LNCAP (cell line): Measurements from ENCODE around the gene CSTF1.

Experiments used
- TF ChIP-seq, protein P1 (sequence below): fragments of 450-650 bp; IDR thresholded peaks from 2 replicates; pipeline ENCODE4 v1.5.1; 2017; ENCODE audit warnings: mild to moderate bottlenecking

CSTF1 gene

DNA sequence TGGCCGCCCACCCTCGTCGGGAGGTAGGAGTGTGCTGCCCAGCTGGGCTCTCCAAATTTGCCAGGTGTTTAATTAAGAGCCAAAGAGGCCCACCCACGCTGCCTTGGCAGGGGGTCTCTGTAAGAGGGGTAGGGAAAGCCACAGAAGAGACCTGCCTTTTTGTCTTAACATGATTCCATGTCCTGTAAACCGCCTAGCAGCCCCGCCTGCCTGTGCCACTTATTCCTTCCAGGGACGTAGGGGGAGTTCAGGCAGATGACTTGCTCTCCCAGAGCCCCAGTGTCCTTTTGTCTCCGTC is 31.6 kb upstream of the CSTF1 start:
- TF ChIP-seq, protein P1, sequence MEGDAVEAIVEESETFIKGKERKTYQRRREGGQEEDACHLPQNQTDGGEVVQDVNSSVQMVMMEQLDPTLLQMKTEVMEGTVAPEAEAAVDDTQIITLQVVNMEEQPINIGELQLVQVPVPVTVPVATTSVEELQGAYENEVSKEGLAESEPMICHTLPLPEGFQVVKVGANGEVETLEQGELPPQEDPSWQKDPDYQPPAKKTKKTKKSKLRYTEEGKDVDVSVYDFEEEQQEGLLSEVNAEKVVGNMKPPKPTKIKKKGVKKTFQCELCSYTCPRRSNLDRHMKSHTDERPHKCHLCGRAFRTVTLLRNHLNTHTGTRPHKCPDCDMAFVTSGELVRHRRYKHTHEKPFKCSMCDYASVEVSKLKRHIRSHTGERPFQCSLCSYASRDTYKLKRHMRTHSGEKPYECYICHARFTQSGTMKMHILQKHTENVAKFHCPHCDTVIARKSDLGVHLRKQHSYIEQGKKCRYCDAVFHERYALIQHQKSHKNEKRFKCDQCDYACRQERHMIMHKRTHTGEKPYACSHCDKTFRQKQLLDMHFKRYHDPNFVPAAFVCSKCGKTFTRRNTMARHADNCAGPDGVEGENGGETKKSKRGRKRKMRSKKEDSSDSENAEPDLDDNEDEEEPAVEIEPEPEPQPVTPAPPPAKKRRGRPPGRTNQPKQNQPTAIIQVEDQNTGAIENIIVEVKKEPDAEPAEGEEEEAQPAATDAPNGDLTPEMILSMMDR, result no peak

DNA sequence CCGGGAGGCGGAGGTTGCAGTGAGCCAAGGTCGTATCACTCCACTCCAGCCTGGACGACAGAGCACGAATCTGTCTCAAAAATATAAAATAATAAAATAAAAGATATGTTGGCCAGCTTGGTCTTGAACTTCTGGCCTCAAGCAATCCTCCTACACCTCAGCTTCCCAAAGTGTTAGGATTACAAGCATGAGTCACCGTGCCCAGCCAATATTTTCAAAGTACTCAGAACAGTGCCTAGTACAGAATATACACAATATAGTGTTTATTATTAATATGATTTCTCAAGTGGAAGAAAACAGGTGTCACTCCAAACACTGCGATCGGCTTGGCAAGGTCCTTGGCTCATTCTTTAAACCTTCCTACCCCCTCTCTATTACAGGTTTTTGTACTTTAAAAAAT is 30.5 kb upstream of the CSTF1 start:
- TF ChIP-seq, protein P1, result no peak

DNA sequence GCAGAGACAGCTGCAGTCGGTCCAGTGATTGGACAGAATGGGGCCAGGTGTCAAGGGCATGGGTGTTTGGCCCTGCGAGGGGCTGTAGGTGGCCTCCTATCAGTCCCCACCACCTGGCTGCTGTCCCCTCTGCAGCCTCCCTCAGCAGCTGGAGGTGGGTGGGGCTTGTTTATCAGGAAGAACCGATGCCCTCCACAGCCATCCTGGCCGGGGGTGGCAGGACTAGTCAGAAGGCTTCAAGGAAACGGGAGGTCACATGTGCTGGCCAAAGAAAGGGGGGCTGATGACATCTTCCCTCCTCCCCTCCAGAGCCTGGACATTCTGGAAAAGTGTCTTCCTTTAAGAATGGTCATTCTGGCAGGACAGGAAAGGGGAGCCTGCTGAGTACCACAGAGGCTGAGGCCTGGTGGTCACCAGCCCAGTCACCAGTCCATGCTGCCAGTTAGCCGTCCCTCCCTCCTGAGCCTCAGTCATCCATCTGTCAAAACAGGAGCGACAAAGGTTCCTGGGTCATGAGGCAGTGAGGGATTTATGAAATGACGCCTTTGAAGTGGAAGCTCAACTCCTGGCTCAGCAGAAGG is 29.5 kb upstream of the CSTF1 start:
- TF ChIP-seq, protein P1, result no peak

DNA sequence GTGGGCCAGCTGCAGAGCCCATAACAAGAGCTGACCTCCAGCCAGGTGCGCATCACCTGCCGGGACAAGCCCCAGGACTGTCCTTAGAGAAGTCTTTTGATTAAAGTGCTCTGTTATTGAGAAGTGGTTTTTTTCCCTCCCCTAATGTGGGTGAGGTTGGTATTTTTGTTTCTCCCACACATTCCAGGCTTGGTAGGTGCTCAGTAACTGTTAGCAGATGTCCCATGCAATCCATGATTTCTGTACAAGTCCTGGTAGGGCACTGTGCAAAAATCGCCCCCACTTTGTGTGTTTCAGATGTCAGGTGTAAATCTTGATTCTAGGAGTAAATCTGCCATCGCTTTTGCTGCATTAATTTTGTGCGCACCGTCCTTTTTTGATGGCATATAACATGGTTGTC is 29.0 kb upstream of the CSTF1 start:
- TF ChIP-seq, protein P1, result no peak

DNA sequence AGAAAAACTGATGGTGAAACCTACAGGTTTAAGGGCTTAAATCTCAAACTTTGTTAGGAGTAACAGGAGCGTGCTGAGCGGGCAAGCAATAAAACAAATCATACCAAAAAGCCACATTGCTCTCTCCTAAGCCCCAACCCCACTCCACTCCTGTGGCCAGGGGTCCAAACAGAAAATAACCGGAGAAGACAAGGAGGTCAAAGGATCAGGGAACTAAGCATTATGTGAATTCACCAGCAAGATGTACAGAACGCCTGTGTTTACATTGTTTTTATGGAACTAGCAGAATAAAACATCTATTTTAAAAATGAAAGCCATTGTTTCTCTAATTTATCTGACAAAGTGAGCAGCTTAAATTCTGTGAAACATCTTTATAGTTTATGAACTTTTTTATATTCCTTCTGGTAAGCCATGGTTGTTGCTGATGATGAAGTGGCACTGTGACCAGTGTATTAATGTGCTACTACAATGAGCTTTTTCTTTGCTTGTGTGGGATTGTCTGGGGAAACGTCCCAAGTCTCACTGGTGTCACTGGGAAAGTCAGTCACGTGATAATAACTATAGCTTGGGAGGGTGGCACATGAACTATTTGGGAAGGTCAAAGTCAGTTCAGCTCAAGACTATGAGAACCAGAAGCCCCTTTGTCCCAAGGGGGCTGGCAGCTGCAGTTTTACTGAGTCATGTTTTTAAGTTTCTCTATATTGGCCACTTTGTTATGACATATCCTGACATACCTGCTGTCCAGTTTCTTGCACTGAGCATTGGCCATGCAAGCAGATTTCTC is 23.9 kb upstream of the CSTF1 start:
- TF ChIP-seq, protein P1, result no peak

DNA sequence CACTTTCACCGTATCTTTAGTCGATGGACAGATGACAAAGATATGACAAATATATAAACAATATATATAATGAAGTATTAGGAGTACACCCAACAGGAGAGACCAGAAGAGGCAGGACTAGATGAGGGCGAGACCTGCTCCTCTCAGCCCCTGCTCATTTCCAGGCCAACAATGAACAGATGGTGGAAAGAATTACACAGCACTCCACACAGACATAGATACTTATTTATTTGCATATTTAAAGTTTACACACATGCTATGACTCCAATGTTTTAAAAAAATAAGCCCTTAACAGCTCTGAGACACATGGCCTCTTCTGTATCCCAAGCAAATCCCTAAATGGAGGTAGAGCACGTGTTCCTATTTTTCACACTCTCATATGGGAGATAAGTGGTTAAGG is 23.3 kb upstream of the CSTF1 start:
- TF ChIP-seq, protein P1, result no peak

DNA sequence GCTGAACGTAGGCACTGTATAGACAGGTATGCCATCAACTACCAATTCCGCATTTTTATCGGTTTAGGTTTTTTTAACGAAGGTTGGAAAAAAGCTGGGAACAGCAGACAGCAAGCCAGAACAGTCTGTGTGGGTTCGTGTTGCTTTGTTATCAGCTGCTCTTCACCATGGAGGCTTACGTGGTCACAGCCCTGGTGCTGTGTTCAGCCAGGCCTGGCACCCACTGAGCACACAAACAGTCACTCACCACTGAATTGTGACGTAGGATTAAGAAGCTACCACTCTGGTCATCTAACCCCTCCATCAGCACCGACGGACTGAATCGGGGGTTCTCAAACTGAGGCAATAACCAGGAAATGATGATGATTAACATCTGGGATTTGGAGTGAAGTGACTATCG is 20.5 kb upstream of the CSTF1 start:
- TF ChIP-seq, protein P1, result no peak
